KMS-11 (cell line): ENCODE results near the gene RIPOR2.
"Not testable (repeated sequence)": the region's sequence is repeated elsewhere in the genome, so short reads cannot be mapped to it uniquely, and the experiment has no call there.

Experiments used
- H2AFZ ChIP-seq: fragments of 200-600 bp; sonication (generic); 2 replicates; pipeline ENCODE4 v1.6.1; 2016; ENCODE audit warnings: antibody characterized with exemption, mixed run types, low read depth
- H3K27ac ChIP-seq: fragments of 200-600 bp; sonication (generic); 2 replicates; pipeline ENCODE4 v1.6.1; 2016; ENCODE audit warnings: mild to moderate bottlenecking, mixed run types
- H3K27me3 ChIP-seq: fragments of 200-600 bp; sonication (generic); 2 replicates; pipeline ENCODE4 v1.6.1; 2017; ENCODE audit warnings: mild to moderate bottlenecking, low read depth, mixed run types, moderate library complexity; ENCODE audit not compliant: insufficient read depth
- H3K36me3 ChIP-seq: fragments of 200-600 bp; sonication (generic); 2 replicates; pipeline ENCODE4 v1.6.1; 2017; ENCODE audit warnings: mild to moderate bottlenecking, mixed run types; ENCODE audit not compliant: insufficient read depth
- H3K4me1 ChIP-seq: fragments of 200-600 bp; sonication (generic); 2 replicates; pipeline ENCODE4 v1.6.1; 2016; ENCODE audit warnings: mild to moderate bottlenecking, low read depth, mixed run types; ENCODE audit not compliant: poor library complexity, severe bottlenecking
- H3K4me2 ChIP-seq: fragments of 200-600 bp; sonication (generic); 2 replicates; pipeline ENCODE4 v1.7.0; 2016; ENCODE audit warnings: mild to moderate bottlenecking, mixed run types
- H3K4me3 ChIP-seq: fragments of 200-600 bp; sonication (generic); IDR thresholded peaks from 2 replicates; pipeline ENCODE4 v1.6.1; 2017; ENCODE audit warnings: low read depth, low read length, mixed read lengths; ENCODE audit not compliant: insufficient read depth
- H3K79me2 ChIP-seq: fragments of 200-600 bp; sonication (generic); 2 replicates; pipeline ENCODE4 v1.6.1; 2016; ENCODE audit warnings: low read depth, mixed run types; ENCODE audit not compliant: insufficient read depth
- H3K9ac ChIP-seq: fragments of 200-600 bp; sonication (generic); 2 replicates; pipeline ENCODE4 v1.6.1; 2016; ENCODE audit warnings: mild to moderate bottlenecking, mixed run types
- H4K20me1 ChIP-seq: fragments of 200-600 bp; sonication (generic); 2 replicates; pipeline ENCODE4 v1.6.1; 2016; ENCODE audit warnings: mild to moderate bottlenecking, mixed run types; ENCODE audit not compliant: insufficient read depth
- CTCF ChIP-seq: fragments of 200-600 bp; sonication (generic); conservative IDR thresholded peaks from 2 replicates; pipeline ENCODE4 v1.6.1; 2017; ENCODE audit warnings: low read depth, mild to moderate bottlenecking, antibody characterized with exemption, low read length, moderate library complexity, mixed read lengths

RIPOR2 gene

GRCh38 chr6:24918641-24919055 lies 17.1 kb downstream of the RIPOR2 start:
- Histone ChIP-seq H3K79me2 (no peaks in the 10 kb centered on the region), H3K4me3 (no peak overlapping the region), H3K27ac (no peak overlapping the region), H3K4me1 (no peaks in the 10 kb centered on the region), H2AFZ (no peak overlapping the region), H3K9ac (no peak overlapping the region), H4K20me1 (no peaks in the 10 kb centered on the region), H3K4me2 (no peak overlapping the region), H3K27me3 (no peaks in the 10 kb centered on the region), H3K36me3 (no peaks in the 10 kb centered on the region)
- no peak for TF ChIP-seq CTCF

GRCh38 chr6:24916496-24916895 lies 19.3 kb downstream of the RIPOR2 start:
- H4K20me1 ChIP-seq = no peaks in the 10 kb centered on the region
- H3K27ac ChIP-seq = no peak overlapping the region
- no peaks in the 10 kb centered on the region for H3K4me1 ChIP-seq

GRCh38 chr6:24915641-24916040 lies 20.1 kb downstream of the RIPOR2 start:
- TF ChIP-seq CTCF = no peak
- no peak overlapping the region for H2AFZ ChIP-seq
- no peaks in the 10 kb centered on the region for H3K36me3 ChIP-seq
- no peak overlapping the region for H3K4me2 ChIP-seq
- no peaks in the 10 kb centered on the region for H3K79me2 ChIP-seq
- no peaks in the 10 kb centered on the region for H3K27me3 ChIP-seq
- H3K27ac ChIP-seq = no peak overlapping the region
- no peak overlapping the region for H3K9ac ChIP-seq
- no peak overlapping the region for H3K4me3 ChIP-seq
- H3K4me1 ChIP-seq = no peaks in the 10 kb centered on the region
- H4K20me1 ChIP-seq = no peaks in the 10 kb centered on the region

More at GRCh38 chr6:24916496-24916895, 19.3 kb downstream of the RIPOR2 start:
- no peak overlapping the region for H2AFZ ChIP-seq
- no peak overlapping the region for H3K9ac ChIP-seq
- H3K79me2 ChIP-seq = no peaks in the 10 kb centered on the region
- H3K4me3 ChIP-seq = no peak overlapping the region
- no peak for TF ChIP-seq CTCF
- no peaks in the 10 kb centered on the region for H3K27me3 ChIP-seq
- no peaks in the 10 kb centered on the region for H3K36me3 ChIP-seq
- no peak overlapping the region for H3K4me2 ChIP-seq

- not testable (repeated sequence) for H2AFZ ChIP-seq, H3K4me1 ChIP-seq, H3K4me2 ChIP-seq, H3K27me3 ChIP-seq, H3K27ac ChIP-seq, H4K20me1 ChIP-seq, H3K9ac ChIP-seq, H3K36me3 ChIP-seq, H3K79me2 ChIP-seq, H3K4me3 ChIP-seq
Measured at GRCh38 chr6:24914082-24914481, 21.7 kb downstream of the RIPOR2 start.

GRCh38 chr6:24911796-24912382 lies 23.9 kb downstream of the RIPOR2 start:
- Histone ChIP-seq H3K27me3 (no peaks in the 10 kb centered on the region), H3K4me1 (no peaks in the 10 kb centered on the region), H3K79me2 (no peaks in the 10 kb centered on the region), H3K4me2 (no peak overlapping the region), H4K20me1 (no peaks in the 10 kb centered on the region), H3K9ac (no peak overlapping the region), H3K36me3 (no peaks in the 10 kb centered on the region), H2AFZ (no peak overlapping the region), H3K4me3 (no peak overlapping the region), H3K27ac (no peak overlapping the region)
- TF ChIP-seq CTCF = no peak
